HEK293T (cell line): ENCODE data around the gene TOMM22.

Experiments
- BHLHE40 ChIP-seq: fragments of 450-650 bp; IDR thresholded peaks from 2 replicates; pipeline ENCODE4 v1.6.1; 2016; ENCODE audit warnings: mild to moderate bottlenecking, moderate library complexity, borderline replicate concordance
- ELF4 ChIP-seq: fragments of 450-650 bp; IDR thresholded peaks from 2 replicates; pipeline ENCODE4 v1.6.1; 2017; ENCODE audit warnings: antibody characterized with exemption
- FOXM1 ChIP-seq: fragments of 450-650 bp; IDR thresholded peaks from 2 replicates; pipeline ENCODE4 v1.6.1; 2017; ENCODE audit warnings: mild to moderate bottlenecking, borderline replicate concordance
- L3MBTL2 ChIP-seq: fragments of 450-650 bp; conservative IDR thresholded peaks from 2 replicates; pipeline ENCODE4 v1.6.1; 2016; ENCODE audit warnings: mild to moderate bottlenecking
- LEF1 ChIP-seq: fragments of 450-650 bp; IDR thresholded peaks from 2 replicates; pipeline ENCODE4 v1.6.1; 2017; ENCODE audit warnings: mild to moderate bottlenecking, borderline replicate concordance
- NFRKB ChIP-seq: fragments of 450-650 bp; IDR thresholded peaks from 2 replicates; pipeline ENCODE4 v1.6.1; 2016; ENCODE audit warnings: mild to moderate bottlenecking, moderate library complexity
- SP1 ChIP-seq: fragments of 450-650 bp; IDR thresholded peaks from 2 replicates; pipeline ENCODE4 v1.6.1; 2017
- ZNF384 ChIP-seq: fragments of 450-650 bp; IDR thresholded peaks from 2 replicates; pipeline ENCODE4 v1.6.1; 2016
- TF ChIP-seq, protein P1 (sequence below): fragments of 450-650 bp; IDR thresholded peaks from 2 replicates; pipeline ENCODE4 v1.6.1; 2016

DNA sequence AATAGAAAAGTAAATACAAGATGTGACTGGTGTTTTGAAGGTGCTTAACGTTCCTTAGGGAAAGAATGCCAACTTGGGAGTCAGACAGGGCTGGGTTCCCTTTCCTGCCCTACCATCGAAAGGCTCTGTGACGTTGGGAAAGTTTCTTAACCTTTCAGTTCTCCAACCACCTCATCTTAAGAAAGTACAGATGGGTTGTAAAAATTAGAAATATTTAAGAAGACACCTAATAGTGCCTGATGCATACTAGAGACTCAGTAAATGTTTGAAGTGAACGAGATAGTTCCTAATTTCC is 25.1 kb downstream of the TOMM22 start:
- no peak for TF ChIP-seq FOXM1
- no peak for TF ChIP-seq LEF1
- no peak for TF ChIP-seq ZNF384
- TF ChIP-seq, protein P1, sequence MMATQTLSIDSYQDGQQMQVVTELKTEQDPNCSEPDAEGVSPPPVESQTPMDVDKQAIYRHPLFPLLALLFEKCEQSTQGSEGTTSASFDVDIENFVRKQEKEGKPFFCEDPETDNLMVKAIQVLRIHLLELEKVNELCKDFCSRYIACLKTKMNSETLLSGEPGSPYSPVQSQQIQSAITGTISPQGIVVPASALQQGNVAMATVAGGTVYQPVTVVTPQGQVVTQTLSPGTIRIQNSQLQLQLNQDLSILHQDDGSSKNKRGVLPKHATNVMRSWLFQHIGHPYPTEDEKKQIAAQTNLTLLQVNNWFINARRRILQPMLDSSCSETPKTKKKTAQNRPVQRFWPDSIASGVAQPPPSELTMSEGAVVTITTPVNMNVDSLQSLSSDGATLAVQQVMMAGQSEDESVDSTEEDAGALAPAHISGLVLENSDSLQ = no peak
- no peak for TF ChIP-seq SP1
- TF ChIP-seq NFRKB = no peak
- no peak for TF ChIP-seq BHLHE40
- no peak for TF ChIP-seq ELF4
- no peak for TF ChIP-seq L3MBTL2
